OCI-LY3 (cell line): ENCODE measurements around the gene FBXL13.

Experiments used
- H2AFZ ChIP-seq: fragments of 200-600, 300-600 bp; shearing (Covaris generic); 2 replicates; pipeline ENCODE4 v1.6.0; 2014; ENCODE audit warnings: antibody characterized with exemption, low read depth, low read length
- H3K27ac ChIP-seq: fragments of 200-600, 300-600 bp; sonication (generic); 2 replicates; pipeline ENCODE4 v1.5.1; 2014; ENCODE audit warnings: mild to moderate bottlenecking, low read length, moderate library complexity, mixed read lengths
- H3K27me3 ChIP-seq: fragments of 200-600, 300-600 bp; sonication (generic); 2 replicates; pipeline ENCODE4 v1.6.1; 2014; ENCODE audit warnings: low read depth, low read length, mixed read lengths
- H3K36me3 ChIP-seq: fragments of 200-600, 300-600 bp; sonication (generic); replicated peaks from 2 replicates; pipeline ENCODE3; 2014; ENCODE audit warnings: low read depth, low read length, mixed read lengths
- H3K4me1 ChIP-seq: fragments of 300-600, 200-600 bp; sonication (generic); 2 replicates; pipeline ENCODE4 v1.6.1; 2014; ENCODE audit warnings: low read length, mixed read lengths
- H3K4me2 ChIP-seq: fragments of 200-600, 300-600 bp; sonication (generic); 2 replicates; pipeline ENCODE4 v1.6.1; 2014; ENCODE audit warnings: low read length, mixed read lengths
- H3K4me3 ChIP-seq: fragments of 300-600, 200-600 bp; sonication (generic); 2 replicates; pipeline ENCODE4 v1.5.1; 2014; ENCODE audit warnings: antibody characterized with exemption, mild to moderate bottlenecking, low read length, moderate library complexity
- H3K79me2 ChIP-seq: fragments of 300-600, 200-600 bp; shearing (Covaris generic); 2 replicates; pipeline ENCODE4 v1.6.1; 2014; ENCODE audit warnings: mild to moderate bottlenecking, low read length, mixed read lengths
- H3K9ac ChIP-seq: fragments of 300-600, 200-600 bp; shearing (Covaris generic); 2 replicates; pipeline ENCODE4 v1.6.0; 2014; ENCODE audit warnings: mild to moderate bottlenecking, low read length, moderate library complexity
- H3K9me3 ChIP-seq: fragments of 200-600, 300-600 bp; shearing (Covaris generic); 2 replicates; pipeline ENCODE4 v1.6.1; 2014; ENCODE audit warnings: low read length, mixed read lengths; ENCODE audit not compliant: insufficient read depth
- H4K20me1 ChIP-seq: fragments of 200-600, 300-600 bp; sonication (generic); 2 replicates; pipeline ENCODE4 v1.6.1; 2016; ENCODE audit warnings: low read length, mixed read lengths; ENCODE audit not compliant: insufficient read depth
- CTCF ChIP-seq: fragments of 200-600, 300-600 bp; sonication (generic); IDR thresholded peaks from 2 replicates; pipeline ENCODE4 v1.5.1; 2014; ENCODE audit warnings: antibody characterized with exemption, low read length, low read depth
- EZH2phosphoT487 ChIP-seq: fragments of 200-600 bp; shearing (Covaris generic); IDR thresholded peaks from 2 replicates; pipeline ENCODE4 v1.6.1; 2018; ENCODE audit warnings: antibody characterized with exemption, mixed run types, low read depth

The FBXL13 gene

DNA sequence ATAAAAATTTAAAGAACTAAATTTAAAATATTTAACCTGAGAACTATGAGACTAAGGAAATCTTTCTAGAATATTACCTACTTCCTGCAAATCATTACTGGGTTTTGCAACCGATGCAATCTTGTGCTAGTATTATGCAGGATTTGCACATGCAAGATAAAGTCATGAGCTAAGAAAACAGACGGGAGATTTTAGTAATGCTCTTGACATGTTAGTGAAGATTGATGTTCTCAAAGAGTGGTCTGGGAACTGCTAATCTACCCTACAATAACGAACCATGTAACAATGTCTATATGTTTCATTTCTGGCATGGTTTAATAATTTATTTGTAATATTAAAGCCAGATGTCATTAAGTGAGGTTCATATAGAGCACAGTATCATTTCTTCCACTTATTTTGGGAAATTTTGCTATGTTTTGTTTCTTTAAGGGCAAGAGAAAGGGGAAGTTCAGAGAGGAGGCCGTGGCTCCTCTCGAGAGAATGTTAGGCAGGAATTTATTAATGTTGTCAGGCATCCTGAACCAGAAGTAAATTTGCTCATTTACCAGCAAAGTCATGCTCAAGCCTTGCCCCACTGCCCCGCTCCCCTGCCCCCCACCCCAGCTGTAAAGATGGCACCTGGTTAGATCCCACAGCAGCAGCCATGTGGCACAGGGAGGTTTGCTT is 139.0 kb downstream of the FBXL13 start:
- H3K9ac ChIP-seq: no peak overlapping the region

DNA sequence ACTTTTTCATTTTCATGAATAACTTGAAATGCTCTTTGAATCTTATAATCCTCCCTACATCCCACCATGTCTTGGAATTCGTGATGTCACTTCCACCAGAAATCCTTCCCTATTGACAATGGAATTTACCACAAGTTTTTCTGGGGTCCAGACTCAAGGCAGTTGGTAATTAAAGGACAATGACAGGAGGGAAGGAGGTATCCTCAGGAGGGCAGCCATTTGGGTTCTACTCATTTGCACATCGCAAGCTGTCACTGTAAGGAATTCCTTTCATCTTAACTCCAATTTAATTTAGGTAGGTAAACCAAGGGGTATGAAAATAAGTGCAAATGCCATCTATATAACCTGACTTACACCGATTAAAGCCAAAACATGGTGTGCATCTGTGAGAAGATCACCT is 139.9 kb downstream of the FBXL13 start:
- peaks cover 4% of the 10 kb centered on the region; the same call in 1 of the 2 replicates for H3K27me3 ChIP-seq
- H3K36me3 ChIP-seq: no peaks in the 10 kb centered on the region
- peaks cover 9% of the 10 kb centered on the region for H3K4me1 ChIP-seq
- no peak overlapping the region for H3K27ac ChIP-seq
- no peak overlapping the region for H3K4me2 ChIP-seq
- TF ChIP-seq CTCF: no peak
- TF ChIP-seq EZH2phosphoT487: no peak
- H2AFZ ChIP-seq: no peak overlapping the region
- no peak overlapping the region for H3K9ac ChIP-seq
- no peak overlapping the region for H3K4me3 ChIP-seq
- no peaks in the 10 kb centered on the region for H4K20me1 ChIP-seq
- H3K9me3 ChIP-seq: no peaks in the 10 kb centered on the region
- H3K79me2 ChIP-seq: no peaks in the 10 kb centered on the region

More for the DNA sequence above, 139.0 kb downstream of the FBXL13 start:
- Histone ChIP-seq H3K9me3 (no peaks in the 10 kb centered on the region), H3K4me1 (peaks cover 9% of the 10 kb centered on the region), H3K4me2 (0 out of 2 replicates have a peak overlapping the region, but pooled peaks have one; percentile 13), H4K20me1 (no peaks in the 10 kb centered on the region), H3K79me2 (no peaks in the 10 kb centered on the region), H3K4me3 (no peak overlapping the region), H2AFZ (peak overlapping the region; percentile 13; the same call in 1 of the 2 replicates), H3K27ac (no peak overlapping the region), H3K27me3 (no peaks in the 10 kb centered on the region), H3K36me3 (no peaks in the 10 kb centered on the region)
- TF ChIP-seq CTCF (no peak), EZH2phosphoT487 (no peak)

DNA sequence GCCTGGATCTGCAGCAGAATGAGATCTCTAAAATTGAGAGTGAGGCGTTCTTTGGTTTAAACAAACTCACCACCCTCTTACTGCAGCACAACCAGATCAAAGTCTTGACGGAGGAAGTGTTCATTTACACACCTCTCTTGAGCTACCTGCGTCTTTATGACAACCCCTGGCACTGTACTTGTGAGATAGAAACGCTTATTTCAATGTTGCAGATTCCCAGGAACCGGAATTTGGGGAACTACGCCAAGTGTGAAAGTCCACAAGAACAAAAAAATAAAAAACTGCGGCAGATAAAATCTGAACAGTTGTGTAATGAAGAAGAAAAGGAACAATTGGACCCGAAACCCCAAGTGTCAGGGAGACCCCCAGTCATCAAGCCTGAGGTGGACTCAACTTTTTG is 140.4 kb downstream of the FBXL13 start:
- Histone ChIP-seq H4K20me1 (no peaks in the 10 kb centered on the region), H2AFZ (no peak overlapping the region), H3K9me3 (no peaks in the 10 kb centered on the region), H3K9ac (no peak overlapping the region), H3K4me3 (no peak overlapping the region), H3K36me3 (no peaks in the 10 kb centered on the region), H3K27ac (no peak overlapping the region), H3K4me1 (peaks cover 9% of the 10 kb centered on the region), H3K79me2 (no peaks in the 10 kb centered on the region), H3K4me2 (no peak overlapping the region), H3K27me3 (peaks cover 4% of the 10 kb centered on the region; the same call in 1 of the 2 replicates)
- TF ChIP-seq EZH2phosphoT487 (no peak), CTCF (no peak)

DNA sequence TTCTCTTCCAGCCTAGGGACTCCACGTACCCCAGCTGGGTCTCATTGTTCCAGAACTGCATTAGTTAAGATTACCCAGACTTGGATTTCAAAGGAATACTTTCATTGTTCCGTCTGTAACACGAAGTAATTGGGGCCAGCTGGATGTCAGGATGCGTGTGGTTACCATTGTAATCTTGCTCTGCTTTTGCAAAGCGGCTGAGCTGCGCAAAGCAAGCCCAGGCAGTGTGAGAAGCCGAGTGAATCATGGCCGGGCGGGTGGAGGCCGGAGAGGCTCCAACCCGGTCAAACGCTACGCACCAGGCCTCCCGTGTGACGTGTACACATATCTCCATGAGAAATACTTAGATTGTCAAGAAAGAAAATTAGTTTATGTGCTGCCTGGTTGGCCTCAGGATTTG is 140.8 kb downstream of the FBXL13 start:
- H3K36me3 ChIP-seq: no peaks in the 10 kb centered on the region
- H2AFZ ChIP-seq: no peak overlapping the region
- no peak for TF ChIP-seq EZH2phosphoT487
- TF ChIP-seq CTCF: no peak
- no peak overlapping the region for H3K27ac ChIP-seq
- peaks cover 9% of the 10 kb centered on the region for H3K4me1 ChIP-seq
- no peaks in the 10 kb centered on the region for H4K20me1 ChIP-seq
- no peak overlapping the region for H3K4me2 ChIP-seq
- H3K4me3 ChIP-seq: no peak overlapping the region
- no peak overlapping the region for H3K9ac ChIP-seq
- H3K27me3 ChIP-seq: peaks cover 4% of the 10 kb centered on the region; the same call in 1 of the 2 replicates
- H3K9me3 ChIP-seq: no peaks in the 10 kb centered on the region
- H3K79me2 ChIP-seq: no peaks in the 10 kb centered on the region
